Measurements from ENCODE around the gene GATM.
"Not testable (repeated sequence)": the region's sequence is repeated elsewhere in the genome, so short reads cannot be mapped to it uniquely, and the experiment has no call there.

The GATM gene

DNA sequence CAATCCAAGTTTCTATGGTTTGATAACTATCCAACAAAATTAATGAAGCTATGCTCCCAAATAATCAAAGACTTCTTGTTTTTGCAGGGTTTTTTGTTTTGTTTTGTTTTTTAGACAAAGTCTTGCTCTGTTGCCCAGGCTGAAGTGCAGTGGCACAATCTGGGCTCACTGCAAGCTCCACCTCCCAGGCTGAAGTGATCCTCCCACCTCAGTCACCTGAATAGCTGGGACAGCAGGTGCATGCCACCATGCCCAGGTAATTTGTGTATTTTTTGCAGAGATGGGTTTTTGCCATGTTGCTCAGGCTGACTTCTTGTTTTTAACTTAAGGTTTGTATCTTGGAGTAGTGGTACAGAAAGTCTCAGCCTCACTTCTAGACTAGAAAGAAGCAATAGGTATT lies 11.0 kb upstream of the GATM start:
- DNase-seq (ENCODE audit: low read depth): no peak

DNA sequence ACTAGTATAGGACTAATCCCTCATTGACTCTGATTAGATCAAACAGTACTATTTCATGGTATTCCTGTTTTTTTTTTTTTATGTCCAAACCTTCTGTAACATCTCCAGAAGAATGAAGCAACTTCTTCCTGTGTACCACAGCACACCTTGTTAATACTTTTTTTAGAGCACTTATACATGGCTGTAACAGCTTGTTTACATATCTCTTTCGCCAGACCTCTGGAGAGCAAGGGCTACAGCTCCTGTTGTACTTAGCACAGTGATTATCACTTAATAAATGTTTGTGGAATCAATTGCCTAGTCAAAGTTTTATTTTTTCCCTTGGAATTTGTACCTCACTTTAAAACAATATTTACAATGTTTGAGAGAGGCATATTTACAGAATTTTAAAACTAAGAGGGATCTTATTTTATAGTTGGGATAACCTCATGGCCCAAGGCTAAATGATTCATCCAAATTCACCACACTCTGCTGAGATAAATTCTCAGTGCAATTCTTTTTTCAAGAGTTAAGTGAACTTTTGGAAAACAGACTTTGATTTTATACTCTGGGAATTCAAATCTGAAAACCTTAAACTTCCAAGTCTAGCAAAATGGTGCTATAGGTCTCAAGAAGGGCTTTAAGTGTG lies 9.2 kb upstream of the GATM start:
- DNase-seq (ENCODE audit: low read depth): no peak

DNA sequence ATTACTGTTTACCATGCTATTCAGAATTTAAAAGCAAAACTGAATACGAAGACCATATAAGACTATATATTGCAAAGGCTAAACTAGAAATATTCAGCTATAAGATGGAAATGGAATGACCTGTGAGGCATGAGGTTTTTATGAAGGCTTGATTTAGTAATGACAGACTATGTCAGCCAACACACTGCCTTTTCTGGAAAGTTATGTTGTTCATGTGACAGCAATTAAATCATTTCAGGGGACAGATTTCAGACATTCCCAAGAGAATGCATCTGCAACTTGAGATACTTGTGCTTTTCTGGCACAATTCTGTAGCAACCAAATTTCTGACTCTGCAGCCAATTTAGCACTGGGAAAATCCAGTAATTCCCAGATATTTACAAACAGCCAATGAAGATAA lies 8.6 kb upstream of the GATM start:
- DNase-seq (ENCODE audit: low read depth): no peak

DNA sequence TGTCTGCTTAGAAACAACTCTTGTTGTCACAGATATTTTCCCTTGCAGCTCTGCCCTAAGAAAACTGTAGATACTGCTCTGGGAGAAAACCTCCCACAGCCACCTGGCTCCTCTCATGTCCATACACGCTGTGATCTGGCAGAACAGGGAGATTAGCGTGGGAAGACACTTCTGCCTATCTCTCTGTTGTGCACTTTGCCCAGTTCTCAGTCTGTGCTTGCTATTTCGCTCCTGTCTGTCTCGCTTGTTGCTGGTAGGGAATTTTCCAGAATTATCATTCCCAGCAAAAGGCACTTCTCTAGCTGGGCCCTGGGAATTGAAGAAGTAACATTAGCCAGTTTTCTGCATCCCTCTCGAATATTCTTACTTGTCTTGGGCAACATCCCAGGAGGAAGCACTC lies 8.1 kb upstream of the GATM start:
- DNase-seq (ENCODE audit: low read depth): no peak

DNA sequence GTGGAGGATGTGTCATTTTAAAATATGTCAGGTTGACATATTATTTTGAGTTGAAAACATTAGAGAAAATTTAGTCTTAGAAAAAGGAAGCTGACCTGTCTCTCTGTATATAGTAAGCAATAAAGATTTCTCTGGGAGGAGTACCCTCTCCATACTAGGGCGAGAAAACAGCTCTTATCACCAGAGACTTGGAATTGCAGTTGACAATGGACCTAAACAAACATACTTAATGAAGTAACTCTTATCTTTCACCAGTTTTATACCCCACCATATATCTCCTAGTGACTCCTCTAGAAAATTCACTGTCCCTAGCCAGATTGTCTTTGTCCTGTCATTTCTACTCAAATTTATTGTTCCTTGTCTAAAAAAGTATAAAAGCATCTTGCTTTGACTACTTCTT lies 7.2 kb upstream of the GATM start:
- DNase-seq (ENCODE audit: low read depth): no peak

DNA sequence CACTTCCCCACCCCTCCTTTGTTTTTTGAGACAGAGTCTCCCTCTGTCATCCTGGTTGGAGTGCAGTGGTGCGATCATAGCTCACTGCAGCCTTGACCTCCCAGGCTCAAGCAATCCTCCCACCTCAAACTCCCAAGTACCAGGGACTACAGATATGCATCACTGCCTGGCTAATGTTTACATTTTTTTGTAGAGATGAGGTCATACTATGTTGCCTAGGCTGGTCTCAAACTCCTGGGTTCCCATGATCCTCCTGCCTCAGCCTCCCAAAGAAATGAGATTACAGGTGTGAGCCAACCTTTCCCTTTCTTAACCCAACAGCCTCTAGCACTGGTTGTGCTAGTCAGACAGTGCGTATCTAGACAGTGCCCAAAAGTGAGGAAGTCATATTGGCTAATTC lies 6.4 kb upstream of the GATM start:
- no peak for DNase-seq (ENCODE audit: low read depth)

DNA sequence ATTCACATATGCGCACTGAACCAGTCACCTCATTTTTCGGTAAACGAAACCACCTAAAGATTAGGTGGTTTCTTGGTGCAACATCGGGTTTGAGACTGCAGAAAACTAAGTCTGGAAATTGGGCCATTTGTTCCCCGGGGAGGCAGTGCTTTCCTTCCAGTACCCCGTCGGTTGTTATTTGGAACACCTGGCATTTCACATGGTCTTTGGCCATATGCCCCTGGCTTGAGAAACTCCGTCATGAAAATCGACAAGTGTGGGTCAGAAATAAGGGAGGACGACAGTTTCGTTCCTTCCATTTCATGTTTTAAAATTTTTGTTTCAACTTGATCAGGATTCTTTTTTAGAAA lies 544 bp upstream of the GATM start:
- DNase-seq (ENCODE audit: low read depth): no peak

DNA sequence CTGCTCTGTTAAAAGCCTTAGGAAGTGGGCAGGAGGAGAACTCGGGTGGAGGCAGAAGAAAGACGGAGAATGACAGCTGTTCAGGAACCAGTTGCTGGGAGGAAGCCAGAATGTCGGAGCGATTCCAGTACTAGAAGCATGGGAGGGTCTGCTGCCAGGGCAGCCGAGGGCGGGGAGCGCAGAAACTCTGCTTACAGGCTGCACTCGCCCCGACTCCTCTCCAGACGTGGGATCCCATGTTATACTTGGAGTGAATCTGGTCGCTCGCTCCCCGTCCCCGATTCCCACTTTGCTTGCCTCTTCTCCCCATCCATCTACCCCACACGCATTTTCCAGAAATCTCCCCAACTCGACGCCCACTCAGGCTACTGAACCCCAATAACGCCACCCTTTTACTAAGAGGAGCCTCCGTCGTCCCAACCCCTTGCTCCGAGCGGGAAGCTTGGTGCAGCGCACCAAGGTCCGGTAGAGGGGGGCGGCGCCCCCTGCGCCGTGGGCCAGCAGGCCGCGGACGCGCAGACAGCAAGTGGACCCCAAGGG lies 665 bp downstream of the GATM start:
- no peak for DNase-seq (ENCODE audit: low read depth)

DNA sequence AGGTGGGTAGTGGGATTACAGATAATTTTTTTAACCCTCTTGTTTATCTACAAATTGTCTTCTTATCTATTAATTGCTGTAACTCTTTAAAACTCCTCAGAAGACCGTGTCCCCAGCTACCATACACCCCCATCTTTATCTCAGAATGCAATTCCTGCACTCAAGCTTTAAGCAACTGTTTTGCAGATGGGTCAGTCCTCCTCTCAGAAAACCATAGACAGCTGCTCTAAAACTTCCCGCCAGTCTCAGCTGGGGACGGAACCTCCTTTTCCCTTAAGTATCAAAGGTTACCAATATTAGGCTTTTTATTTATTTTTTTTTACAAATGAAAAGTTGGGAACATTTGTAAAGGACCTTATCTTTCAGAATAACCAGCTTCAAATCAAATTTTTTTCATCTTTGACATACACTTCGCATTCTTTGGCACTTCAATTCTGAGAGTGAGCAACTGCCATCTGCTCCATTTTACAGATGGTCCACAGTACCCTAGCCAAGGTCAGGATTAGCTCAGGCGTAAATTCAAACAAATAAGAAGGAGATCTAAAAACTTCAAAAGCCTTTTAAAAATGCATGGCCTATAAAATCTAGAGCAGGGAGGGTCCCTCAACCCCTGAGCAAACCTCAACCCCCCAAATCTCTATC lies 1.3 kb downstream of the GATM start:
- DNase-seq (ENCODE audit: low read depth): no peak

DNA sequence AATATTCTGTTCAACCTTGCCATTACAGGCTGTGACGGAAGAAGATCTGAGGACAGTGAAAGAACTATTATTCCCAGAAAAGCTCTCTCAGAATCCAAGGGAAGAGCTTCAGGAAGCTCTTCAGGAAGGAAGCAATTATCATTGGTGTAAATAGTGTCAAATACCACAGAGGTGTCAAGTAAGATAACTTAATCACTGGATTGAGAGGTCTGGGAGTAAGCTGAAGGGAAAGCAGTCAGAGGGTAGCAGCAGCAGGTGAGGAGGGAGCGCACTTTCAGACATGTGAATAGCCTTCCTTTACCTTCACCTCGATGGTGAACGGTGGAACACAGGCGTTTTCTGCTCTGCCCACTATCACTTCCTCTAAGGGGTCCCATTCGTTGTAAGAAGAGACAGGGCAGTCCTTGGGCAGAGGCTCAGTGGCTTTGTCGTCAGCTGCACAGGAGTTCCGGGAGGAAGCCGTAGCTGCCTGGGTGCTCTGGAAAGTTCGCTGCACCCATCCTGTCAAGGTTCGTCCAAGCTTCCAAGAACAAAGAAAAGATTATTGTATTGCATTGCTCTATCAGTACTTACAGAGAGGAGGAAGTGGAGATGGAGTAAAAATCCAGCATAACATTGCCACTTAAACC lies 1.9 kb downstream of the GATM start:
- no peak for DNase-seq (ENCODE audit: low read depth)

DNA sequence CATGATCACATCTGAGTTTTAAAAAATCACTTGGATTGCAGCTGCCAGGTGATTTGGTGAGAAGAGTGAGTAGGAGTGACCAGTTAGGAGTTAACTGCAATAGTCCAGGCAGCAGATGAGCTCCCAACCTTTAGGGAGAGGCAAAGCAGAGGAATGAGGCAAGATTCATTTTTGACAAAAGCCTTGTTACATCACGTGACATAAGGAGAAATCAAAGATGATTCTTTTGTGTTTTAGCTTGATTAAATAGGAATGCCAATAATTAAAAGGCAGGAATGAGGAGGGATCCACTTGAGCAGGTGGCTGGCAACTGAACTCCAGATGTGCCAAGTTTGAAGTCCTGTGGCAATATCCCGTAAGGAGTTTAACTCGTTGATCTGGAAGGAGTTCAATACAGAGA lies 2.5 kb downstream of the GATM start:
- no peak for DNase-seq (ENCODE audit: low read depth)

DNA sequence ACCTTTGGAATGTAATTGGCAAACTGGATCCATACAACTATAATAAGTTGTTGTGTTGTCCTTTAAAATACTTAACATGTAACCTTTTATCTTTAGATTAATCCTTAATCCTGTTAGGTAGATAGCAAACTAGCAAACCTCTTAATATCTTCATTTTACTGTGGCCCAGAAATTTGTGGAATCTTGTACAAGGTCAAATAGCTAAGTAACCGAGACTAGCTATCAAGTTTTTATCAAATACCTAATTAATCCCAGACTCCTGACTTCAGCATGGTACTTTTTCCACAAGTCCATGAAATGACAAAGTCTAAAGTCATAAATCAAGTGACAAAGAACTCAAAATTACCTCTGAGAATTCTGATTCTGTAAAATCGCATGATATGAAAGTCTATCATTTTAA lies 4.4 kb downstream of the GATM start:
- no peak for DNase-seq (ENCODE audit: low read depth)

DNA sequence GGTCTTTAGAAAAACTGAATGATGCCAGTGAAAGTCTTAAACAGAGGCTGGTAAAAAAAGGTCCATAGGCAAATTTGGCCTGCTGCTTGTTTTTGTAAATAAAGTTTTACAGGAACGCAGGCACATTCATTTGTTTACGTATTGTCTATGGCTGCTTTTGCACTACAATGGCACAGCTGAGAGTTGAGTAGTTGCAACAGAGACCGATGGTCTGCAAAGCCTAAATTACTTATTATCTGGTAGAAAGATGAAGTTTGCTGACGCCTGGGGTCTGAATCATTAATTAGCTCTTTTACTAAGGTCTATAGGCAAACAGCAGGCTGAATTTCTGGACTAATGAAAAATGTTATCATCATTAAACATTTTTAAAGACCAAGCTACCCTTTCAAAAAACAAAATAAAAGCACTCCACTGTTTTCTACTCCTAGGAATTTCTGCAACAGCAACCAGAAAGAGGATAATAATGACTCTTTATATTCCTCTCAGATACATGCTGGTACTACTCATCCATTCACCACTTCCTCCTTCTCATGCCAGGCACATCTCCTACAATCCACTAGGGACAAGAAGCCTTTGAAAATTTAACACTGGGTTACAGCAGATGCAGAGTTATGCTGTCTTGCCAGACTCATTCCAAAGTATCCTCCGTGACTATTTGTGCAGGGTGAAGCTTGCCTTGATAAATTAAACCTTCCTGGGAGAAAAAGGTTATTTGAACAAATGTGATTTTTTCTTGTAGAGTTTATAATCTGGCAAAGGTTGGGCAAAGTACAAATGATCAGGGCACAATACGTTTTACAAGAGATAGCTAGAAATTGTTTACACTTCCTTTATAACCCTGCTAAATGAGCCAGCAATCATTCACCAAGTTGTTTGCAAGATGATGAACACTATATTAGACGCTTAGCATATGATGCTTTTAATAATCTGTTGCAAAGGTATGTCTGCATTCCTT lies 6.0 kb downstream of the GATM start:
- DNase-seq (ENCODE audit: low read depth): no peak

DNA sequence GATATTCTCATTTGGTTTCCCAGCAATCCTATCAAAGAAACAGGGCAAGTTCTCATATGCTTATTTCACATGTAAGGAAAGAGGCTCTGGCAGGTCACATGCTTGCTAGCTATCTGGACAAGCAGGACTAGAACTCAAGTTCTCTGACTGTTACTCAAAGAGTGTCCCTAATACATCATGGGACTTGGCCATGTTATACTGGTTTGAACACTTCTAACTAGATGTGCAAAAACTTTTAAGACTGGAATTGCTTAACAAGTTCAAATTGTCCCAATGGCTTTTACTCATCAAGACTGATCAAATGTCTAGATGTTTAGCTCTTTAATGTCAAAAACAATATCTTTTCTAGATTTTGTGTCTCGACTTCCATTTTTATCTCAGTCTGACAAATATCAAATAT lies 6.8 kb downstream of the GATM start:
- no peak for DNase-seq (ENCODE audit: low read depth)

DNA sequence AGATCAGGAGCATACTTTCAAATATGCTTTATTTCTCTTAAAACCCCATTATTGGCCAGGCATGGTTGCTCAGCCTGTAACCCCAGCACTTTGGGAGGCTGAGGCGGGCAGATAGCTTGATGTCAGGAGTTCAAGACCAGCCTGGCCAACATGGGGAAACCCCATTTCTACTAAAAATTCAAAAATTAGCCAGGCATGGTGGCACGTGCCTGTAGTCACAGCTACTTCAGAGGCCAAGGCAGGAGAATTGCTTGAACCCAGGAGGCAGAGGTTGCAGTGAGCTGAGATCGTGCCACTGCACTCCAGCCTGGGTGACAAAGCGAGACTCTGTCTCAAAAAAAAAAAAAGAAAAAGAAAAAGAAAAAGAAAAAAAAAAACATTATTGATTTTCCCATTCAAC lies 8.3 kb downstream of the GATM start:
- not testable (repeated sequence) for DNase-seq (ENCODE audit: low read depth)

DNA sequence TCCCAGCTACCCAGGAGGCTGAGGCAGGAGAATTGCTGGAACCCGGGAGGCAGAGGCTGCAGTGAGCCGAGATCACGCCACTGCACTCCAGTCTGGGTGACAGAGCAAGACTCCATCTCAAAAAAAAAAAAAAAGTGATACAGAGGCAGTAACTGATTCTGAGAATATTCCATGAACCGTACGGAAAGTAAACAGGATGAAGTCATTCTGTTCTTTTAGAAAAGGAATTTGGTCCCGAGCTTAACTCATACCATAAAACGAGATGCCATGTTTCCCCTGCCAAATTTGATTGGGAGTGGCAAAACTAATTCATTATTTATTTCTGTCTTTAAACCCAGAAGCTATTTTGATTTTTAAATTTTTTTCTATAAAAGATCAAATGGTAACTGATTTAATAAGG lies 11.1 kb downstream of the GATM start:
- DNase-seq (ENCODE audit: low read depth): not testable (repeated sequence)

DNA sequence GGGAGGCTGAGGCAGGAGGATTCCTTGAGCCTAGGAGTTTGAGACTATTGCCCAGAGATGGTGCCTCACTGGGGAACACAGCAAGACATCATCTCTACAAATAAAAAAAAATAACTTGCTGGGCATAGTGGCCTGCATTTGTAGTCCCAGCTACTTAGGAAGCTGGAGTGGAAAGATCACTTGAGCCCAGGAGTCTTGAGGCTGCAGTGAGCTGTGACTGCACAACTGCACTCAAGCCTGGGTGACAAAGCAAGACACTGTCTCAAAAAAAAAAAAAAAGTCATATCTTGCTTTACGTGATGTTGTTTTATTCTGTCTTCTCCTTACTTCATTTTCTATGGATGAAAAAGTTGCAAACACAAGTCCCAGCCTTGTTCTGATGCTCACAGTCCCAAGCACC lies 14.1 kb downstream of the GATM start:
- no peak for DNase-seq (ENCODE audit: low read depth)

DNA sequence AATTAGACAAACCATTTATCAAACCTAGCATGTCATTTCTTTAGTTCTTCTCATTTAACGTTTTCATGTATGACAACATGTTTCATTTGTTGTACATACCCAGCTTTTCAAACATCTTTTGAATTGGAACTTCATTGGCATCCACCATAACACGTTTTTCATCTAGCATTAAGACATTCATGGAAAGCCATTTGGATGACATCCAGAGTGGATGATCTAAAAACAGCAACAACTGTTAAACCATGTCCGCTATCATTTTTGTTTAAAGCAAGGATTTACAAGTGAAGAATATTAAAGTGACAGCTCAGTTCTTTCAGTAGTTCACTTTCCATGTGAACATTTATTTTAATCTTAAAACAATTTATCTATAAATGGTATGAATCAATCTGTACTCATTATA lies 14.5 kb downstream of the GATM start:
- DNase-seq (ENCODE audit: low read depth): no peak

DNA sequence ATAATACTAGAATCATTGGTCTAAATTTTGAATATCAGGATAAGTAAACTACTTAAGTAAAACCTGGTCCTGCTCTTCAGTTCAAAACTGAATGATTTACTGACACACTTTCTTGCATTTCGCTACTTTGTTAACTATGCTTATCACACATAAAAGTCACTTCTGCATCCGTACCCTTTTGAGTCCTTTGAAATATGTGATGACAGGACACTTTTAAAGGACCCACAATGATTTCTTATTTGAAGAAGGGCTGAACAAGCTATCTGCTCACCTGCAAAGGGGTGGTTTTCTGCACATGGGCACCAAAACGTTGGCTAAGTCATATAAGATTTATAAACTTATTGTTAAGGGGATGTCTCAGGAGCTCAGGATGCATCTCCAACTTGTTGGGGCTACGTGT lies 15.0 kb downstream of the GATM start:
- no peak for DNase-seq (ENCODE audit: low read depth)

DNA sequence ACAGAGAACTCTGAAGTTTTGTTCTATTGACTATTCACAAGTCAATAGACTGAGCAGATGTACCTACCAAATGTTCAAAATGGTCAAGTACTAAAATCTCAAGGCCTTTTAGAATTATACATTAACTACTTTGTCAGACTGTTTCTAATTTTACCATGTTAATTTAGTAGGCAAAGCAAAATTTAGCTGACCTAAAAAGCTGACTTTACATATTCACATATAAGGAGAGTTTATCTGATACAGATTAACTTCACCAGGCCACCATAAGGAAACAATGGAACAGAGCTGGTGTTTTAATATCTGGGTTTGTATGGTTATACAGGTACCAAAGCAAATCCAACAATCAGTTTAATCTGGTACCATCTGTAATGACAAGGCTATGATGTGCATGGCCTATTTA lies 15.9 kb downstream of the GATM start:
- DNase-seq (ENCODE audit: low read depth): no peak

DNA sequence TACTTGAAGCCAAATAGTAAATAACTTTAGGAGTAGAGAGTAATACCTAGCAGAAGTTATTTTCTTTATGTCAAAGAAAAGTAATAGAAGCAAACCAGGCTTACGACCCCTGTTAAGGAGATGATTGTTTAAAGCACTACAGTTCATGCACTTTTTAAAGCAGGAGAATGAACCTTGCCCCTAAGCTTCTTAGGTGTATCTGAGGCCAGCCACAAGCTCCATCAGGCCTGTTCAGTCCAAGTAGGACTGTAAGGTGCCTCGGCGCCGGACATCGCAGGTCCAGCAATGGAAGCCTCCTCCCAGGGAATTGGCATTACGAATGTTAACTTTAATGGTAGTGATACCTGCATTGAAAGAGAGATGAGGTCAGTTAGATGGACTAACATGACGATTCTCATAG lies 16.5 kb downstream of the GATM start:
- DNase-seq (ENCODE audit: low read depth): no peak

DNA sequence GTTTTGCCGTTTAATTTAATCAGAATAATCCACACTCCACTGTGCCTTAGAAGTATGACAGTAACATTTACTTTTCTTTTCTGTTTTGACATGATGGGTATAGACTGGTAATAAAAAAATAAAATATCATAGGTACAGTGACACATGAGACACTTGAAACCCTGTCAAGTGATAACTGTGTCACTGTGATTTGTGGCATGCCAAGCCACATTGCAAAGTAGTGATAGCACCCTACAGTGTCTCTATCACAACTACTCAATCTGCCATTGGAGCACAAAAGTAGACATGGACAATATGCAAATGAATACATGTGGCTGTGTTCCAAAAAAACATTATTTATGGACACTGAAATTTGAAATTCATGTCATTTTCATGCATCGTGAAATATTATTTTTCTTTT lies 22.5 kb downstream of the GATM start:
- DNase-seq (ENCODE audit: low read depth): no peak

DNA sequence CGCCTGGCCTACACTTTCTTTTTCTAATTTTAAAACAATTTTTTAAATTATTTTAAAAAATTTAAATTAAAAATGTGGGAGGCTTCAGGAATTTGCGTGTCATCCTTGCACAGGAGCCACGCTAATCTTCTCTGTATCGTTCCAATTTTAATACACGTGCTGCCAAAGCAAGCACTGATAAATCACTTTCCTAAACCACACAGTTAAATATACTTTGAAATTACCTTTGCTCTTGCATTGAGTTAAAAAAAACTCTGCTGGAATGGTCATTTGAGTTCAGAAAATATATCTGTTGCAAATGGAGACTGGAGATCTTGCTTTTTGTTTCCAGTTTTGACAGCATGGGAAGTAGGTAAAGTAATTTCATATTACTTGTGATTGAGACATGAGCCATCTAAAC lies 23.6 kb downstream of the GATM start:
- no peak for DNase-seq (ENCODE audit: low read depth)
